A549 (cell line): ENCODE data around the gene HERC3. TPM values are rescaled to one million over a fixed set of nuclear protein-coding genes. Genes with fewer than 3 reads are reported as not detected.

ENCODE experiments used
- ATAC-seq, 2 experiments: fragments of 200-7000 bp in 1 of 2; fragments of >200 bp in 1 of 2; cut with Nextera tagmentation in 1 of 2; cut with Tn5 transposase in 1 of 2; 3 replicates each; pipeline versions ENCODE4 v1.8.0 to v1.9.1; 2018 to 2020; ENCODE audit warnings: mild to moderate bottlenecking in 1 of 2, moderate library complexity in 1 of 2
- CTCF ChIA-PET: fragments of 300-600 bp; sonication (Branson Sonifier 250); formaldehyde crosslinking; extraction: SDS; loops from one replicate; lab custom pipeline; 2021; ENCODE audit warnings: antibody characterized with exemption, inconsistent platforms; lab: Yijun Ruan, JAX
- POLR2A ChIA-PET: fragments of 350-600 bp; formaldehyde crosslinking; extraction: SDS; loops from one replicate; lab custom pipeline; 2021; ENCODE audit warnings: antibody characterized with exemption, inconsistent platforms; lab: Yijun Ruan, JAX
- DNase-seq, 2 experiments: peaks; one replicate each; pipeline versions ENCODE4 v3.0.0 to v3.0.0-alpha.2; 2011 to 2016; ENCODE audit warnings: low read depth in 1 of 2, low spot score in 1 of 2
- FAIRE-seq: peaks from 2 replicates; lab custom pipeline; 2011; peaks lifted over from hg19 to GRCh38; lab: Jason Lieb, UNC
- H3K27ac ChIP-seq, 2 experiments: fragments of >200 bp; sonication (Bioruptor Twin); formaldehyde crosslinking; 3 replicates each; pipeline ENCODE4 v1.5.1; 2016 to 2017
- H3K4me1 ChIP-seq: fragments of >200 bp; sonication (Bioruptor Twin); formaldehyde crosslinking; 3 replicates; pipeline ENCODE4 v1.6.1; 2016
- H3K4me2 ChIP-seq: fragments of >200 bp; sonication (Bioruptor Twin); formaldehyde crosslinking; 3 replicates; pipeline ENCODE4 v1.6.1; 2016
- H3K4me3 ChIP-seq: fragments of >200 bp; sonication (Bioruptor Twin); formaldehyde crosslinking; 3 replicates; pipeline ENCODE4 v1.5.1; 2016
- H3K9me3 ChIP-seq: fragments of >200 bp; sonication (Bioruptor Twin); formaldehyde crosslinking; 3 replicates; pipeline ENCODE4 v1.6.1; 2016
- CBX2 ChIP-seq: fragments of 200-600 bp; sonication (generic); IDR thresholded peaks from 2 replicates; pipeline ENCODE4 v1.6.1; 2016; ENCODE audit warnings: low read depth, mild to moderate bottlenecking, borderline replicate concordance
- CHD4 ChIP-seq: fragments of 200-600 bp; sonication (generic); IDR thresholded peaks from 2 replicates; pipeline ENCODE4 v1.6.1; 2016; ENCODE audit warnings: antibody characterized with exemption, mild to moderate bottlenecking, borderline replicate concordance
- HOXA7 ChIP-seq: fragments of 250-450 bp; sonication (Bioruptor Pico); IDR thresholded peaks from 2 replicates; pipeline ENCODE4 v1.5.0; 2020; ENCODE audit warnings: mild to moderate bottlenecking, moderate library complexity
- HOXB5 ChIP-seq: fragments of 250-450 bp; sonication (Bioruptor Pico); IDR thresholded peaks from 2 replicates; pipeline ENCODE4 v1.5.0; 2020; ENCODE audit warnings: mild to moderate bottlenecking, moderate library complexity
- KDM1A ChIP-seq: fragments of 200-600 bp; sonication (generic); IDR thresholded peaks from 2 replicates; pipeline ENCODE4 v1.6.1; 2016; ENCODE audit warnings: low read depth, mild to moderate bottlenecking
- MYC ChIP-seq: IDR thresholded peaks from 2 replicates; pipeline ENCODE4 v1.6.1; 2012; ENCODE audit warnings: mild to moderate bottlenecking, inconsistent platforms, low read length, improper control_type of control experiment, borderline replicate concordance
- NFE2L2 ChIP-seq: fragments of 150-350 bp; conservative IDR thresholded peaks from 2 replicates; pipeline ENCODE4 v1.6.1; 2014; ENCODE audit warnings: low read length
- PHF8 ChIP-seq: fragments of 200-600 bp; sonication (generic); IDR thresholded peaks from 2 replicates; pipeline ENCODE4 v1.6.1; 2016; ENCODE audit warnings: low read depth, mild to moderate bottlenecking, antibody characterized with exemption, moderate library complexity, borderline replicate concordance
- RAD21 ChIP-seq, 2 experiments: fragments of >200 bp in 1 of 2; sonication (Bioruptor Twin) in 1 of 2; formaldehyde crosslinking in 1 of 2; IDR thresholded peaks in 1 of 2; conservative IDR thresholded peaks in 1 of 2; 2 replicates in 1 of 2; 3 replicates in 1 of 2; pipeline ENCODE4 v1.6.1; 2012 to 2018; ENCODE audit warnings: inconsistent platforms in 1 of 2
- RFX5 ChIP-seq: fragments of 450-650 bp; IDR thresholded peaks from 2 replicates; pipeline ENCODE4 v1.7.1; 2014; ENCODE audit warnings: antibody characterized with exemption, mild to moderate bottlenecking, moderate library complexity
- TP53 ChIP-seq: fragments of 250-450 bp; sonication (Bioruptor Pico); IDR thresholded peaks from 2 replicates; pipeline ENCODE4 v1.5.0; 2021; ENCODE audit warnings: mild to moderate bottlenecking, moderate library complexity
- ZC3H11A ChIP-seq: fragments of 450-650 bp; IDR thresholded peaks from 2 replicates; pipeline ENCODE4 v1.6.1; 2014; ENCODE audit warnings: antibody characterized with exemption, mild to moderate bottlenecking
- ZNF302 ChIP-seq: fragments of 250-450 bp; sonication (Bioruptor Pico); IDR thresholded peaks from 2 replicates; pipeline ENCODE4 v1.9.0; 2021; ENCODE audit warnings: inconsistent platforms, mild to moderate bottlenecking, moderate library complexity
- ZSCAN20 ChIP-seq: fragments of 250-450 bp; sonication (Bioruptor Pico); IDR thresholded peaks from 2 replicates; pipeline ENCODE4 v1.8.0; 2022; ENCODE audit warnings: mild to moderate bottlenecking, moderate library complexity
- WGBS: methylation state at CpG from one replicate; pipeline ENCODE4 v1.1.6; 2017; ENCODE audit errors: missing lambda C conversion rate; 5-methylcytosine and 5-hydroxymethylcytosine counted together
- polyA plus RNA-seq, 4 experiments: library from polyadenylated mRNA; depleted of rRNA in 3 of 4; stranded (reverse); fragments of >200 nt; fragmentation: RNase III in 1 of 4; extraction: RNeasy Plus Mini Kit Qiagen cat#74134 plus additional on column Dnase treatment in 1 of 4; gene quantifications; 2 replicates in 3 of 4; 3 replicates in 1 of 4; pipeline ENCODE4 v1.2.3, GENCODE V29; 2011 to 2017
- TF ChIP-seq, protein P1 (sequence below): IDR thresholded peaks from 2 replicates; pipeline ENCODE4 v1.6.1; 2012
- TF ChIP-seq, protein P2 (sequence below): fragments of 150-350 bp; IDR thresholded peaks from 2 replicates; pipeline ENCODE4 v1.6.1; 2014; ENCODE audit warnings: low read depth, mild to moderate bottlenecking, low read length
- TF ChIP-seq, protein P3 (sequence below): fragments of 200-600 bp; sonication (generic); IDR thresholded peaks from 2 replicates; pipeline ENCODE4 v1.6.1; 2016; ENCODE audit warnings: antibody characterized with exemption, mild to moderate bottlenecking, moderate library complexity
- TF ChIP-seq, protein P4 (sequence below): fragments of >200 bp; sonication (Bioruptor Twin); formaldehyde crosslinking; IDR thresholded peaks from 2 replicates; pipeline ENCODE4 v1.6.1; 2016
- TF ChIP-seq, protein P5 (sequence below): fragments of >200 bp; sonication (Bioruptor Twin); formaldehyde crosslinking; IDR thresholded peaks from 3 replicates; pipeline ENCODE4 v1.6.1; 2016

The HERC3 gene
- polyA plus RNA-seq, 2 of the 4 experiments (the other 2 are of a cell fraction) = 4.9 to 6.2 TPM

DNA sequence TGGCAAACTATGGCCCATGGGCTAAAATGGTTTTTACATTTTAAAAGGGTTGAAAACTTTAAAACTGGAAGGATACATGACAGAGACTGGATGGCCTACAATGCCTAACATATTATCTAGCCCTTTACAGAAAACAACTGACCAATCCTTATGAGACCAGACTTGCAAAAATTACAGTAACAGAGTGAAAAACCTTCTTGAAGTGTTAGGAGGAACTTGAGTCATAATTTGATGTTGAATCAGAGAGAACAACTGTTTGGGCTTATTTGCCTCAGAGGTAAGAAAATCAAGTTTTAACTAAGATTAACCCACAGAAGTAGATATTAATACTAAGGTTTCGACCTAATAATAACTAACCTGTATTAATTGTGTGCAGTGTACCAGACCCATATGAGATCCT, 117.7 kb downstream of the HERC3 start (continued):
- TF ChIP-seq TP53 (no peak), HOXB5 (CRISPR knock-in tag) (no peak), ZNF302 (CRISPR knock-in tag) (no peak)
- TF ChIP-seq, protein P1, sequence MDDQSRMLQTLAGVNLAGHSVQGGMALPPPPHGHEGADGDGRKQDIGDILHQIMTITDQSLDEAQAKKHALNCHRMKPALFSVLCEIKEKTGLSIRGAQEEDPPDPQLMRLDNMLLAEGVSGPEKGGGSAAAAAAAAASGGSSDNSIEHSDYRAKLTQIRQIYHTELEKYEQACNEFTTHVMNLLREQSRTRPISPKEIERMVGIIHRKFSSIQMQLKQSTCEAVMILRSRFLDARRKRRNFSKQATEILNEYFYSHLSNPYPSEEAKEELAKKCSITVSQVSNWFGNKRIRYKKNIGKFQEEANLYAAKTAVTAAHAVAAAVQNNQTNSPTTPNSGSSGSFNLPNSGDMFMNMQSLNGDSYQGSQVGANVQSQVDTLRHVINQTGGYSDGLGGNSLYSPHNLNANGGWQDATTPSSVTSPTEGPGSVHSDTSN = no peak

DNA sequence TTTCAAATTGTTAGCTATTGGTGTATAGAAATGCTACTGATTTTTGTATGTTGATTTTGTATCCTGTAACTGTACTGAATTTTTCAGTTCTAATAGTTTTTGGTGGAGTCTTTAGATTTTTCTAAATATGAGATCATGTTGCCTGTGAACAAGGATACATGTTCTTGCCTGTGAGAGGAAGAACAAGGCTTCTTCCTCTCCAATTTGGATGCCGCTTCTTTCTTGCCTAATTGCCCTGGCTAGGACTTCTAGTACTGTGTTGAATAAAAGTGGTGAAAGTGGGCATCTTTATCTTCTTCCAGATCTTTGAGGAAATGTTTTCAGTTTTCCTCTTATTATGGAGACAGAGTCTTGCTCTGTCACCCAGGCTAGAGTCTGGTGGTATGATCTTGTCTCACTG, 121.5 kb downstream of the HERC3 start:
- FAIRE-seq (no peak), ATAC-seq (no peak), DNase-seq (no peak)
- Histone ChIP-seq H3K4me3 (no peak overlapping the region), H3K4me1 (no peaks in the 10 kb centered on the region), H3K4me2 (no peak overlapping the region), H3K9me3 (no peaks in the 10 kb centered on the region), H3K27ac (no peak overlapping the region)
- TF ChIP-seq HOXA7 (CRISPR knock-in tag) (no peak), MYC (no peak), RAD21 (conservative IDR thresholded peaks at IDR 0.05 in 1 of 2, IDR thresholded peaks at IDR 0.05 in 1 of 2) (no peak), PHF8 (no peak), NFE2L2 (no peak), KDM1A (no peak), CHD4 (no peak), ZSCAN20 (no peak), ZC3H11A (no peak), CBX2 (no peak), RFX5 (no peak)
- TF ChIP-seq, protein P2, sequence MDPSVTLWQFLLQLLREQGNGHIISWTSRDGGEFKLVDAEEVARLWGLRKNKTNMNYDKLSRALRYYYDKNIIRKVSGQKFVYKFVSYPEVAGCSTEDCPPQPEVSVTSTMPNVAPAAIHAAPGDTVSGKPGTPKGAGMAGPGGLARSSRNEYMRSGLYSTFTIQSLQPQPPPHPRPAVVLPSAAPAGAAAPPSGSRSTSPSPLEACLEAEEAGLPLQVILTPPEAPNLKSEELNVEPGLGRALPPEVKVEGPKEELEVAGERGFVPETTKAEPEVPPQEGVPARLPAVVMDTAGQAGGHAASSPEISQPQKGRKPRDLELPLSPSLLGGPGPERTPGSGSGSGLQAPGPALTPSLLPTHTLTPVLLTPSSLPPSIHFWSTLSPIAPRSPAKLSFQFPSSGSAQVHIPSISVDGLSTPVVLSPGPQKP = no peak
- TF ChIP-seq, protein P3, sequence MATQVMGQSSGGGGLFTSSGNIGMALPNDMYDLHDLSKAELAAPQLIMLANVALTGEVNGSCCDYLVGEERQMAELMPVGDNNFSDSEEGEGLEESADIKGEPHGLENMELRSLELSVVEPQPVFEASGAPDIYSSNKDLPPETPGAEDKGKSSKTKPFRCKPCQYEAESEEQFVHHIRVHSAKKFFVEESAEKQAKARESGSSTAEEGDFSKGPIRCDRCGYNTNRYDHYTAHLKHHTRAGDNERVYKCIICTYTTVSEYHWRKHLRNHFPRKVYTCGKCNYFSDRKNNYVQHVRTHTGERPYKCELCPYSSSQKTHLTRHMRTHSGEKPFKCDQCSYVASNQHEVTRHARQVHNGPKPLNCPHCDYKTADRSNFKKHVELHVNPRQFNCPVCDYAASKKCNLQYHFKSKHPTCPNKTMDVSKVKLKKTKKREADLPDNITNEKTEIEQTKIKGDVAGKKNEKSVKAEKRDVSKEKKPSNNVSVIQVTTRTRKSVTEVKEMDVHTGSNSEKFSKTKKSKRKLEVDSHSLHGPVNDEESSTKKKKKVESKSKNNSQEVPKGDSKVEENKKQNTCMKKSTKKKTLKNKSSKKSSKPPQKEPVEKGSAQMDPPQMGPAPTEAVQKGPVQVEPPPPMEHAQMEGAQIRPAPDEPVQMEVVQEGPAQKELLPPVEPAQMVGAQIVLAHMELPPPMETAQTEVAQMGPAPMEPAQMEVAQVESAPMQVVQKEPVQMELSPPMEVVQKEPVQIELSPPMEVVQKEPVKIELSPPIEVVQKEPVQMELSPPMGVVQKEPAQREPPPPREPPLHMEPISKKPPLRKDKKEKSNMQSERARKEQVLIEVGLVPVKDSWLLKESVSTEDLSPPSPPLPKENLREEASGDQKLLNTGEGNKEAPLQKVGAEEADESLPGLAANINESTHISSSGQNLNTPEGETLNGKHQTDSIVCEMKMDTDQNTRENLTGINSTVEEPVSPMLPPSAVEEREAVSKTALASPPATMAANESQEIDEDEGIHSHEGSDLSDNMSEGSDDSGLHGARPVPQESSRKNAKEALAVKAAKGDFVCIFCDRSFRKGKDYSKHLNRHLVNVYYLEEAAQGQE = no peak
- TF ChIP-seq, protein P4, sequence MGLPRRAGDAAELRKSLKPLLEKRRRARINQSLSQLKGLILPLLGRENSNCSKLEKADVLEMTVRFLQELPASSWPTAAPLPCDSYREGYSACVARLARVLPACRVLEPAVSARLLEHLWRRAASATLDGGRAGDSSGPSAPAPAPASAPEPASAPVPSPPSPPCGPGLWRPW = no peak
- TF ChIP-seq, protein P5, sequence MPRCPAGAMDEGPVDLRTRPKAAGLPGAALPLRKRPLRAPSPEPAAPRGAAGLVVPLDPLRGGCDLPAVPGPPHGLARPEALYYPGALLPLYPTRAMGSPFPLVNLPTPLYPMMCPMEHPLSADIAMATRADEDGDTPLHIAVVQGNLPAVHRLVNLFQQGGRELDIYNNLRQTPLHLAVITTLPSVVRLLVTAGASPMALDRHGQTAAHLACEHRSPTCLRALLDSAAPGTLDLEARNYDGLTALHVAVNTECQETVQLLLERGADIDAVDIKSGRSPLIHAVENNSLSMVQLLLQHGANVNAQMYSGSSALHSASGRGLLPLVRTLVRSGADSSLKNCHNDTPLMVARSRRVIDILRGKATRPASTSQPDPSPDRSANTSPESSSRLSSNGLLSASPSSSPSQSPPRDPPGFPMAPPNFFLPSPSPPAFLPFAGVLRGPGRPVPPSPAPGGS = no peak
- POLR2A ChIA-PET = no interaction called here
- CTCF ChIA-PET = interaction anchor here (0.6 to 1.0 kb wide), 2 partner anchors 71 to 294 kb away, joined by 3 read pairs; no protein-coding TSS in a partner anchor
- WGBS = 95% methylated on average over 1 of the region's 1 CpG
